A673 (cell line): ENCODE data around the gene AQP4. TPM values are rescaled to one million over a fixed set of nuclear protein-coding genes. Genes with fewer than 3 reads are reported as not detected.

ENCODE experiments used
- BruUV-seq: library from RNA; stranded (reverse); fragments of 400-500 nt; replicated peaks from 2 replicates; lab custom pipeline; 2021; lab: Mats Ljungman, UMichigan
- CTCF ChIA-PET: fragments of 300-600 bp; sonication (Branson Sonifier 250); formaldehyde crosslinking; loops from one replicate; lab custom pipeline; 2022; ENCODE audit warnings: antibody characterized with exemption; lab: Charles Lee
- POLR2A ChIA-PET: fragments of 300-600 bp; sonication (Branson Sonifier 250); formaldehyde crosslinking; loops from one replicate; lab custom pipeline; 2022; ENCODE audit warnings: antibody characterized with exemption; ENCODE audit not compliant: low non-redundant PET; lab: Charles Lee
- DNase-seq: peaks from one replicate; pipeline ENCODE4 v3.0.0-alpha.2; 2015; ENCODE audit warnings: low spot score
- H3K27ac ChIP-seq: fragments of 200-600 bp; sonication (generic); 2 replicates; pipeline ENCODE4 v1.5.1; 2016; ENCODE audit warnings: mixed run types, low read depth, mild to moderate bottlenecking, mixed read lengths, antibody characterized with exemption, low read length; ENCODE audit not compliant: poor library complexity, severe bottlenecking
- H3K27me3 ChIP-seq: fragments of 200-600 bp; sonication (generic); replicated peaks from 2 replicates; pipeline ENCODE4 v1.6.1; 2017; ENCODE audit warnings: mixed run types, low read depth, mild to moderate bottlenecking, mixed read lengths, antibody characterized with exemption, low read length; ENCODE audit not compliant: insufficient read depth, poor library complexity
- H3K36me3 ChIP-seq: fragments of 200-600 bp; sonication (generic); 2 replicates; pipeline ENCODE4 v1.6.1; 2016; ENCODE audit warnings: mixed run types, mild to moderate bottlenecking, mixed read lengths, antibody characterized with exemption, low read length; ENCODE audit not compliant: insufficient read depth, poor library complexity, severe bottlenecking
- H3K4me1 ChIP-seq: fragments of 200-600 bp; sonication (generic); 2 replicates; pipeline ENCODE4 v1.6.1; 2017; ENCODE audit warnings: mixed run types, mild to moderate bottlenecking, mixed read lengths, antibody characterized with exemption, low read length; ENCODE audit not compliant: insufficient read depth, poor library complexity, severe bottlenecking
- H3K4me3 ChIP-seq: fragments of 200-600 bp; sonication (generic); 2 replicates; pipeline ENCODE4 v1.5.1; 2016; ENCODE audit warnings: low read depth, mixed run types, mild to moderate bottlenecking, mixed read lengths, low read length; ENCODE audit not compliant: poor library complexity, severe bottlenecking
- H3K9me3 ChIP-seq: fragments of 200-600 bp; sonication (generic); 2 replicates; pipeline ENCODE4 v1.6.1; 2016; ENCODE audit warnings: mixed run types, low read depth, mild to moderate bottlenecking, mixed read lengths, antibody characterized with exemption, low read length; ENCODE audit not compliant: poor library complexity, severe bottlenecking
- CTCF ChIP-seq: fragments of 300-800, 200-600 bp; sonication (generic); conservative IDR thresholded peaks from 2 replicates; pipeline ENCODE4 v1.5.1; 2017; ENCODE audit warnings: low read depth, mild to moderate bottlenecking, antibody characterized with exemption, low read length, moderate library complexity, mixed read lengths
- EZH2 ChIP-seq: fragments of 200-600 bp; sonication (generic); IDR thresholded peaks from 2 replicates; pipeline ENCODE4 v1.6.1; 2017; ENCODE audit warnings: borderline replicate concordance, low read depth, mild to moderate bottlenecking, mixed read lengths, antibody characterized with exemption, low read length; ENCODE audit not compliant: poor library complexity, severe bottlenecking
- intact Hi-C: fragments of 100-400 bp; cut with micrococcal nuclease; formaldehyde crosslinking; loops from one replicate; pipeline ENCODE4 v1.10.0; 2022; ENCODE audit not compliant: unreplicated experiment
- total RNA-seq: library from RNA; stranded (reverse); gene quantifications from 2 replicates; pipeline ENCODE4 v1.2.3, GENCODE V29; 2021

The AQP4 gene
- total RNA-seq, 1 experiment from 2014 or later: not detected

DNA sequence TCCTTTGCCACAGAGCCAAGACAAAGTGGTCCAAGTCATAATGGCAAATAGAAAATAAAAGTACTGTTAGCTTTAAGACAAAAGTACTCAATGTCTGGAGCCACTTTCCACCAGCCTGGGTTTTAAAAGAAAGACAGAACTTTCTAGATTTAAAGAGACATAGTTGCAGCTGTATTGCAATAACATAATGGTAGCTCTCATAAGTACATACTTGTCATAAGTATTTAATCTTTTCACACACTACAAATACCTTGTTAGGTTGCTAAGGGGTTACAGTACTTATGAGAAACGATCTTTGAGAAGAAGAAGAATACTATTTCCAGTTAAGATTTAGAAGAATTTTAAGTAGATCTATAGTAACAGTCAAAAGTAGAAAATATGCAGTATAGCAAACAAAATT is 28.9 kb upstream of the AQP4 start:
- TF ChIP-seq EZH2 (no peak), CTCF (no peak)
- Histone ChIP-seq H3K9me3 (peaks cover 1% of the 10 kb centered on the region), H3K36me3 (no peaks in the 10 kb centered on the region), H3K4me1 (no peaks in the 10 kb centered on the region), H3K27me3 (no peaks in the 10 kb centered on the region), H3K4me3 (no peak overlapping the region), H3K27ac (no peak overlapping the region)
- BruUV-seq: no TSS peak
- ChIA-PET POLR2A (no interaction called here), CTCF (no interaction called here)
- DNase-seq: no peak
- intact Hi-C loops: no loop called here

- Histone ChIP-seq H3K27me3 (no peaks in the 10 kb centered on the region), H3K36me3 (no peaks in the 10 kb centered on the region), H3K9me3 (no peaks in the 10 kb centered on the region), H3K27ac (no peak overlapping the region), H3K4me3 (no peak overlapping the region), H3K4me1 (no peaks in the 10 kb centered on the region)
- intact Hi-C loops: no loop called here
- no peak for DNase-seq
- ChIA-PET POLR2A (no interaction called here), CTCF (no interaction called here)
- TF ChIP-seq EZH2: no peak
- no peak for TF ChIP-seq CTCF
- BruUV-seq: no TSS peak
These were observed 28.5 kb upstream of the AQP4 start for GRCh38 chr18:26893996-26894395.

- ChIA-PET CTCF (no interaction called here), POLR2A (no interaction called here)
- Histone ChIP-seq H3K9me3 (no peaks in the 10 kb centered on the region), H3K4me1 (no peaks in the 10 kb centered on the region), H3K27ac (no peak overlapping the region), H3K36me3 (no peaks in the 10 kb centered on the region), H3K27me3 (no peaks in the 10 kb centered on the region), H3K4me3 (no peak overlapping the region)
- BruUV-seq: no TSS peak
- DNase-seq: no peak
- intact Hi-C loops: no loop called here
- TF ChIP-seq CTCF (no peak), EZH2 (no peak)
These were observed 22.8 kb upstream of the AQP4 start for GRCh38 chr18:26888259-26888658.
